CD4-positive, alpha-beta T cell (primary cell): ENCODE results near the gene RRP12. TPM values are rescaled to one million over a fixed set of nuclear protein-coding genes. Genes with fewer than 3 reads are reported as not detected.

Experiments used
- ATAC-seq: fragments of 200-7000 bp; cut with Tn5 transposase; one replicate; pipeline ENCODE4 v1.10.0; 2022; ENCODE audit warnings: mild to moderate bottlenecking; ENCODE audit not compliant: poor library complexity
- CTCF ChIA-PET: fragments of 350-600 bp; sonication (Branson Sonifier 250); formaldehyde crosslinking; loops from one replicate; lab custom pipeline; 2021; ENCODE audit warnings: antibody characterized with exemption, inconsistent platforms; lab: Charles Lee
- POLR2A ChIA-PET: fragments of 350-600 bp; sonication (Branson Sonifier 250); formaldehyde crosslinking; loops from one replicate; lab custom pipeline; 2021; ENCODE audit warnings: antibody characterized with exemption, inconsistent platforms; lab: Charles Lee
- DNase-seq, 14 experiments: peaks; one replicate each; pipeline ENCODE4 v3.0.0-alpha.2; 2013 to 2020; ENCODE audit warnings: mixed read lengths in 2 of 14
- H3K27ac ChIP-seq, 2 donors: one replicate each; pipeline versions ENCODE4 v1.5.1 to v1.7.0; 2013; ENCODE audit warnings: low read length in 2 of 2, low read depth in 1 of 2, mild to moderate bottlenecking in 1 of 2
- H3K27me3 ChIP-seq, 2 experiments: 1 replicate in 1 of 2; 2 replicates in 1 of 2; pipeline versions ENCODE4 v1.6.1 to v1.7.0; 2013; ENCODE audit warnings: low read length in 2 of 2, control low read depth in 1 of 2, mild to moderate bottlenecking in 1 of 2, moderate library complexity in 1 of 2; ENCODE audit not compliant: insufficient read depth in 2 of 2, control insufficient read depth in 1 of 2
- H3K36me3 ChIP-seq: one replicate; pipeline ENCODE4 v1.6.1; 2013; ENCODE audit warnings: low read length, control low read depth; ENCODE audit not compliant: insufficient read depth
- H3K4me1 ChIP-seq: one replicate; pipeline ENCODE4 v1.6.1; 2013; ENCODE audit warnings: low read length, control low read depth; ENCODE audit not compliant: insufficient read depth
- H3K4me3 ChIP-seq: one replicate; pipeline ENCODE4 v1.5.1; 2013; ENCODE audit warnings: mild to moderate bottlenecking, low read length, moderate library complexity
- H3K9me3 ChIP-seq, 2 experiments: 1 replicate in 1 of 2; 2 replicates in 1 of 2; pipeline versions ENCODE4 v1.6.1 to v1.7.0; 2013; ENCODE audit warnings: low read length in 2 of 2, mild to moderate bottlenecking in 2 of 2, control low read depth in 1 of 2, moderate library complexity in 1 of 2; ENCODE audit not compliant: control insufficient read depth in 1 of 2, insufficient read depth in 1 of 2
- H3K27ac Mint-ChIP-seq: one replicate; pipeline ENCODE4 v1.8.0; 2020; ENCODE audit warnings: mixed read lengths
- H3K27me3 Mint-ChIP-seq: one replicate; pipeline ENCODE4 v1.8.0; 2021; ENCODE audit warnings: mixed read lengths
- H3K36me3 Mint-ChIP-seq: one replicate; pipeline ENCODE4 v1.8.0; 2021; ENCODE audit warnings: low read depth, mixed read lengths
- H3K4me1 Mint-ChIP-seq: one replicate; pipeline ENCODE4 v1.8.0; 2021; ENCODE audit warnings: low read depth, mixed read lengths
- H3K4me3 Mint-ChIP-seq: one replicate; pipeline ENCODE4 v1.8.0; 2020; ENCODE audit warnings: mild to moderate bottlenecking, mixed read lengths
- H3K9me3 Mint-ChIP-seq: one replicate; pipeline ENCODE4 v1.8.0; 2020; ENCODE audit warnings: mixed read lengths
- intact Hi-C, 2 experiments: fragments of 100-400 bp; cut with DNase I in 1 of 2; cut with micrococcal nuclease in 1 of 2; formaldehyde crosslinking; loops; one replicate each; pipeline versions ENCODE4 v1.15.1 to v1.9.0; 2023 to 2025; cut with DNase I, micrococcal nuclease
- total RNA-seq, 174 experiments: library from RNA in 2 of 174; stranded (reverse) in 2 of 174; gene quantifications; one replicate each; pipeline ENCODE4 v1.2.3 and lab custom pipeline; 2021 to 2026
- TF ChIP-seq, protein P1 (sequence below): fragments of 200-600 bp; IDR thresholded peaks from one replicate; pipeline ENCODE4 v1.8.0; 2022; ENCODE audit warnings: antibody characterized with exemption, mild to moderate bottlenecking

The RRP12 gene
- total RNA-seq, 2 experiments from 2014 or later, result 84.2 to 87.6 TPM

- peaks cover 57% of the 10 kb centered on the region for H3K4me1 Mint-ChIP-seq
- H3K27ac ChIP-seq, result no peak overlapping the region
- H3K4me1 ChIP-seq, result peaks cover 31% of the 10 kb centered on the region
- no peaks in the 10 kb centered on the region for H3K9me3 ChIP-seq
- intact Hi-C loops, result no loop called here
- H3K36me3 ChIP-seq, result peaks cover 22% of the 10 kb centered on the region
- TF ChIP-seq, protein P1, sequence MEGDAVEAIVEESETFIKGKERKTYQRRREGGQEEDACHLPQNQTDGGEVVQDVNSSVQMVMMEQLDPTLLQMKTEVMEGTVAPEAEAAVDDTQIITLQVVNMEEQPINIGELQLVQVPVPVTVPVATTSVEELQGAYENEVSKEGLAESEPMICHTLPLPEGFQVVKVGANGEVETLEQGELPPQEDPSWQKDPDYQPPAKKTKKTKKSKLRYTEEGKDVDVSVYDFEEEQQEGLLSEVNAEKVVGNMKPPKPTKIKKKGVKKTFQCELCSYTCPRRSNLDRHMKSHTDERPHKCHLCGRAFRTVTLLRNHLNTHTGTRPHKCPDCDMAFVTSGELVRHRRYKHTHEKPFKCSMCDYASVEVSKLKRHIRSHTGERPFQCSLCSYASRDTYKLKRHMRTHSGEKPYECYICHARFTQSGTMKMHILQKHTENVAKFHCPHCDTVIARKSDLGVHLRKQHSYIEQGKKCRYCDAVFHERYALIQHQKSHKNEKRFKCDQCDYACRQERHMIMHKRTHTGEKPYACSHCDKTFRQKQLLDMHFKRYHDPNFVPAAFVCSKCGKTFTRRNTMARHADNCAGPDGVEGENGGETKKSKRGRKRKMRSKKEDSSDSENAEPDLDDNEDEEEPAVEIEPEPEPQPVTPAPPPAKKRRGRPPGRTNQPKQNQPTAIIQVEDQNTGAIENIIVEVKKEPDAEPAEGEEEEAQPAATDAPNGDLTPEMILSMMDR, result no peak
- H3K9me3 Mint-ChIP-seq, result no peaks in the 10 kb centered on the region
- H3K4me3 Mint-ChIP-seq, result no peak overlapping the region
- peaks cover 43% of the 10 kb centered on the region for H3K36me3 Mint-ChIP-seq
- H3K27ac Mint-ChIP-seq, result peak overlapping the region; percentile 56
- DNase-seq (no peak), ATAC-seq (no peak)
- no peaks in the 10 kb centered on the region for H3K27me3 Mint-ChIP-seq
- H3K27me3 ChIP-seq, result no peaks in the 10 kb centered on the region
- ChIA-PET POLR2A (interaction anchor here (2.5 kb wide), 1 partner anchor 8 kb away, joined by 25 read pairs; the partner anchor contains the start of gene FRAT1), CTCF (interaction anchor here (1.2 to 1.4 kb wide), 2 partner anchors 8 to 28 kb away, joined by 3 to 4 read pairs; partner anchors contain the start of gene FRAT1)
- H3K4me3 ChIP-seq, result no peak overlapping the region
Measured at GRCh38 chr10:97327348-97328294, 73.5 kb downstream of the RRP12 start.

DNA sequence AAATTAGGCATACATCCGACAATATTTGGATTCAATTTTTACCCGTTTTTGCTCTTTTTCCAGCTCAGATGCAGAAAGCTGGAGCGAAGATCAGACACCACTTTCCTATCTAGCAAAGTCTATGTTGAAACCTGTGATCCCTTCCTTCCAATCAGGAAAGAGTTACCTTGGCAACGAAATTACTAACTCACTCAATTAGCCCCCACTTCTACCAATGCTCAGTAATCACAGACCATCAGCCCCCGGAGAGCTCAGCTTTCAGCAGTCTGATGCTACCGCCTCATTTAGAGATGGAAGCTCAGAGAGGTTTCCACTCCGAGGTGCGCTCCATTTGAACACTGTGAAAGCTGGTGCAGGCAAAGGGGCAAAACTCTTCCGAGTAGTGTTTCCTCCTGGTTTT, 75.4 kb downstream of the RRP12 start:
- no peaks in the 10 kb centered on the region for H3K9me3 ChIP-seq
- DNase-seq, result no peak
- H3K4me3 ChIP-seq, result no peak overlapping the region
- no peak for ATAC-seq
- POLR2A ChIA-PET, result interaction anchor here (1.1 to 1.3 kb wide), 2 partner anchors 7 to 52 kb away, joined by 3 to 5 read pairs; no protein-coding TSS in a partner anchor
- peaks cover 18% of the 10 kb centered on the region for H3K36me3 ChIP-seq
- Mint-ChIP-seq H3K4me3 (no peak overlapping the region), H3K27ac (no peak overlapping the region), H3K4me1 (peaks cover 55% of the 10 kb centered on the region), H3K27me3 (no peaks in the 10 kb centered on the region), H3K9me3 (no peaks in the 10 kb centered on the region), H3K36me3 (peaks cover 29% of the 10 kb centered on the region)
- H3K4me1 ChIP-seq, result peaks cover 26% of the 10 kb centered on the region
- intact Hi-C loops, result no loop called here
- H3K27me3 ChIP-seq, result no peaks in the 10 kb centered on the region
- CTCF ChIA-PET, result no interaction called here
- TF ChIP-seq, protein P1, result no peak
- H3K27ac ChIP-seq, result no peak overlapping the region

DNA sequence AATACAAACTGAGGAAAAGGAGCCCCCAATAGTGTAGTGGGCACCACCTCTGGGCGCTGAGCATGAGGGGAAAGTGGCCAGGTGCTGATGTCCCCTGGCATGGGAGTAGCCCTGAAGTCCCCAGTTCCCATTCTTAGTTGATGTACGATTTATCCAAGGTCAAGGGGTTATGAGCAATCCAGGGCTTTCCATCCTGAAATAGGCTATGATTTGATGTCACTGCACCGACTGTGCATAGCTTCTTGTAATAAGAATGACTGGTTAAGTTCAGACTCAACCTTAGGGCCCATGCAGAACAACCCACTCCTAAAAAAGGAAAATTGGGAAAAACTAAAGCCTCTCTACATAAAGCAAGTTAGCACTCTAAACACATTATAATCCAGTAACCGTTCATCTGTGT, 77.6 kb downstream of the RRP12 start:
- Mint-ChIP-seq H3K27ac (no peak overlapping the region), H3K36me3 (peaks cover 27% of the 10 kb centered on the region), H3K4me3 (peak overlapping the region; percentile 60), H3K4me1 (peaks cover 52% of the 10 kb centered on the region), H3K9me3 (no peaks in the 10 kb centered on the region), H3K27me3 (no peaks in the 10 kb centered on the region)
- Histone ChIP-seq H3K27me3 (no peaks in the 10 kb centered on the region), H3K36me3 (peaks cover 2% of the 10 kb centered on the region), H3K9me3 (no peaks in the 10 kb centered on the region), H3K27ac (no peak overlapping the region), H3K4me3 (no peak overlapping the region), H3K4me1 (peaks cover 30% of the 10 kb centered on the region)
- ChIA-PET CTCF (interaction anchor here (0.6 kb wide), 1 partner anchor 25 kb away, joined by 4 read pairs; no protein-coding TSS in a partner anchor), POLR2A (interaction anchor here (3.2 kb wide), 1 partner anchor 10 kb away, joined by 18 read pairs; the partner anchor contains the start of gene FRAT2)
- DNase-seq (no peak), ATAC-seq (no peak)
- intact Hi-C loops, result no loop called here
- TF ChIP-seq, protein P1, result no peak
